NCI-H187 treated with DMSO at 0.1 percent for 48 hours (cell line): ENCODE data around the gene SARDH.
"Not testable (repeated sequence)": the region's sequence is repeated elsewhere in the genome, so short reads cannot be mapped to it uniquely, and the experiment has no call there.

ENCODE experiments used
- DNase-seq: peaks from one replicate; lab custom pipeline; 2025; lab: John Stamatoyannopoulos, UW

The SARDH gene

GRCh38 chr9:133759946-133760345, 21.8 kb upstream of the SARDH start:
- DNase-seq, result no peak

- no peak for DNase-seq
These were observed 21.2 kb upstream of the SARDH start for GRCh38 chr9:133759146-133759900.

- no peak for DNase-seq
These were observed 20.1 kb upstream of the SARDH start for GRCh38 chr9:133758228-133758627.

GRCh38 chr9:133754688-133755227, 16.6 kb upstream of the SARDH start:
- DNase-seq, result no peak

- DNase-seq, result no peak
These were observed 16.0 kb upstream of the SARDH start for GRCh38 chr9:133754187-133754586.

- no peak for DNase-seq
These were observed 14.7 kb upstream of the SARDH start for GRCh38 chr9:133752739-133753446.

- DNase-seq, result no peak
These were observed 13.0 kb upstream of the SARDH start for GRCh38 chr9:133750982-133751649.

- DNase-seq, result no peak
These were observed 9.2 kb upstream of the SARDH start for GRCh38 chr9:133747309-133747708.

- not testable (repeated sequence) for DNase-seq
These were observed 6.4 kb upstream of the SARDH start for GRCh38 chr9:133744528-133744927.

GRCh38 chr9:133742849-133743444, 4.8 kb upstream of the SARDH start:
- no peak for DNase-seq

GRCh38 chr9:133742251-133742650, 4.1 kb upstream of the SARDH start:
- no peak for DNase-seq

GRCh38 chr9:133741716-133742115, 3.6 kb upstream of the SARDH start:
- DNase-seq, result no peak

GRCh38 chr9:133740911-133741310, 2.8 kb upstream of the SARDH start:
- no peak for DNase-seq

GRCh38 chr9:133739408-133740280, 1.5 kb upstream of the SARDH start:
- DNase-seq, result no peak

- DNase-seq, result no peak
These were observed 581 bp upstream of the SARDH start for GRCh38 chr9:133738640-133739225.

- no peak for DNase-seq
These were observed 930 bp downstream of the SARDH start for GRCh38 chr9:133737071-133737773.

- DNase-seq, result no peak
These were observed 2.2 kb downstream of the SARDH start for GRCh38 chr9:133735931-133736330.

- no peak for DNase-seq
These were observed 2.8 kb downstream of the SARDH start for GRCh38 chr9:133735415-133735775.

GRCh38 chr9:133734590-133735414, 3.4 kb downstream of the SARDH start:
- no peak for DNase-seq
